RWPE2 (cell line): ENCODE results near the gene TFIP11.

ENCODE experiments used
- ATAC-seq: fragments of 200-7000 bp; cut with Tn5 transposase; 3 replicates; pipeline ENCODE4 v1.9.1; 2021; ENCODE audit warnings: low read depth
- DNase-seq: peaks from one replicate; pipeline ENCODE4 v3.0.0-alpha.2; 2020; ENCODE audit warnings: low spot score
- H3K27ac ChIP-seq: fragments of 450-650 bp; 2 replicates; pipeline ENCODE4 v1.5.1; 2017; ENCODE audit warnings: mild to moderate bottlenecking; ENCODE audit not compliant: poor library complexity, severe bottlenecking
- H3K27me3 ChIP-seq: fragments of 250-450 bp; sonication (Bioruptor Pico); 2 replicates; pipeline ENCODE4 v1.5.1; 2021; ENCODE audit warnings: mild to moderate bottlenecking, moderate library complexity; ENCODE audit not compliant: insufficient read depth, poor library complexity, severe bottlenecking
- H3K36me3 ChIP-seq: fragments of 250-450 bp; sonication (Bioruptor Pico); 2 replicates; pipeline ENCODE4 v1.5.1; 2020; ENCODE audit warnings: low read depth, mild to moderate bottlenecking, moderate library complexity
- H3K4me1 ChIP-seq: fragments of 250-450 bp; sonication (Bioruptor Pico); 2 replicates; pipeline ENCODE4 v1.5.1; 2021; ENCODE audit warnings: mild to moderate bottlenecking, moderate library complexity; ENCODE audit not compliant: insufficient read depth, poor library complexity, severe bottlenecking
- H3K4me3 ChIP-seq: fragments of 250-450 bp; sonication (Bioruptor Pico); 2 replicates; pipeline ENCODE4 v1.5.1; 2021; ENCODE audit warnings: mild to moderate bottlenecking, moderate library complexity; ENCODE audit not compliant: severe bottlenecking
- H3K9me3 ChIP-seq: fragments of 250-450 bp; sonication (Bioruptor Pico); 2 replicates; pipeline ENCODE4 v1.5.1; 2021; ENCODE audit warnings: mild to moderate bottlenecking, moderate library complexity; ENCODE audit not compliant: severe bottlenecking
- CTCF ChIP-seq: fragments of 450-650 bp; IDR thresholded peaks from one replicate; pipeline ENCODE4 v1.5.1; 2017; ENCODE audit warnings: mild to moderate bottlenecking, moderate library complexity; ENCODE audit not compliant: poor library complexity, severe bottlenecking

TFIP11 gene

GRCh38 chr22:26448941-26449340 lies 63.3 kb downstream of the TFIP11 start:
- peaks cover 34% of the 10 kb centered on the region for H3K36me3 ChIP-seq
- DNase-seq (no peak), ATAC-seq (no peak)
- H3K4me1 ChIP-seq: no peaks in the 10 kb centered on the region
- H3K9me3 ChIP-seq: no peaks in the 10 kb centered on the region
- H3K27ac ChIP-seq: no peak overlapping the region
- TF ChIP-seq CTCF: no peak
- no peak overlapping the region for H3K4me3 ChIP-seq
- H3K27me3 ChIP-seq: no peaks in the 10 kb centered on the region

GRCh38 chr22:26448334-26448733 lies 63.9 kb downstream of the TFIP11 start:
- DNase-seq: no peak
- no peaks in the 10 kb centered on the region for H3K27me3 ChIP-seq
- no peaks in the 10 kb centered on the region for H3K9me3 ChIP-seq
- ATAC-seq: no peak
- TF ChIP-seq CTCF: no peak
- H3K4me1 ChIP-seq: no peaks in the 10 kb centered on the region
- H3K4me3 ChIP-seq: no peak overlapping the region
- no peak overlapping the region for H3K27ac ChIP-seq
- peaks cover 28% of the 10 kb centered on the region for H3K36me3 ChIP-seq

GRCh38 chr22:26447584-26448329 lies 64.5 kb downstream of the TFIP11 start:
- Histone ChIP-seq H3K9me3 (no peaks in the 10 kb centered on the region), H3K4me1 (peaks cover 2% of the 10 kb centered on the region), H3K27ac (no peak overlapping the region), H3K4me3 (no peak overlapping the region), H3K27me3 (no peaks in the 10 kb centered on the region), H3K36me3 (peaks cover 22% of the 10 kb centered on the region)
- TF ChIP-seq CTCF: no peak
- ATAC-seq: no peak
- DNase-seq: no peak

- no peak for DNase-seq
- H3K36me3 ChIP-seq: peaks cover 15% of the 10 kb centered on the region
- peaks cover 9% of the 10 kb centered on the region for H3K4me1 ChIP-seq
- ATAC-seq: no peak
- no peaks in the 10 kb centered on the region for H3K9me3 ChIP-seq
- no peaks in the 10 kb centered on the region for H3K27me3 ChIP-seq
- no peak for TF ChIP-seq CTCF
- no peak overlapping the region for H3K27ac ChIP-seq
- H3K4me3 ChIP-seq: no peak overlapping the region
Observed at GRCh38 chr22:26446808-26447515, 65.3 kb downstream of the TFIP11 start.
